Testis (tissue), 2 donors: ENCODE data around the gene MPHOSPH9.

Experiments
- CTCF ChIP-seq, 3 experiments: fragments of 450-650 bp in 2 of 3; fragments of 200-600 bp in 1 of 3; sonication (generic) in 1 of 3; IDR thresholded peaks; one replicate each; pipeline ENCODE4 v1.5.1; 2016 to 2019; ENCODE audit warnings: antibody characterized with exemption in 3 of 3, mild to moderate bottlenecking in 2 of 3, moderate library complexity in 1 of 3
- POLR2A ChIP-seq: fragments of 450-650 bp; IDR thresholded peaks from one replicate; pipeline ENCODE4 v1.6.1; 2017; ENCODE audit warnings: antibody characterized with exemption, mild to moderate bottlenecking, moderate library complexity

GRCh38 chr12:123132951-123133619, 99.9 kb downstream of the MPHOSPH9 start:
- no peak for TF ChIP-seq CTCF (IDR thresholded peaks at IDR 0.05)
- no peak for TF ChIP-seq POLR2A
